Thoracic aorta (tissue), 2 donors: ENCODE data around the gene RASSF4. TPM values are rescaled to one million over a fixed set of nuclear protein-coding genes. Genes with fewer than 3 reads are reported as not detected.

Source experiments
- ATAC-seq: fragments of 150-250 bp; one replicate; pipeline ENCODE4 v1.8.0; 2017; ENCODE audit warnings: low read depth; ENCODE audit not compliant: insufficient number of reproducible peaks, low FRiP score
- DNase-seq: peaks from one replicate; pipeline ENCODE4 v3.0.0-alpha.2; 2020; ENCODE audit warnings: low spot score
- H3K27ac ChIP-seq, 2 donors: fragments of 200-600 bp; sonication (generic); 1 replicate in 1 of 2; 2 replicates in 1 of 2; pipeline ENCODE4 v1.5.1; 2016; ENCODE audit warnings: mild to moderate bottlenecking in 2 of 2, moderate library complexity in 2 of 2
- H3K27me3 ChIP-seq: fragments of 200-600 bp; sonication (generic); replicated peaks from 2 replicates; pipeline ENCODE4 v1.6.0; 2016; ENCODE audit warnings: mild to moderate bottlenecking; ENCODE audit not compliant: insufficient read depth
- H3K36me3 ChIP-seq: fragments of 200-600 bp; sonication (generic); one replicate; pipeline ENCODE4 v1.5.1; 2016
- H3K4me1 ChIP-seq, 2 donors: fragments of 200-600 bp; sonication (generic); 1 replicate in 1 of 2; 2 replicates in 1 of 2; pipeline versions ENCODE4 v1.5.1 to v1.6.0; 2016; ENCODE audit warnings: low read depth in 2 of 2, mild to moderate bottlenecking in 1 of 2; ENCODE audit not compliant: control insufficient read depth in 1 of 2
- H3K4me3 ChIP-seq: fragments of 200-600 bp; sonication (generic); 2 replicates; pipeline ENCODE4 v1.5.1; 2016; ENCODE audit warnings: mild to moderate bottlenecking
- H3K9me3 ChIP-seq: fragments of 200-600 bp; sonication (generic); 2 replicates; pipeline ENCODE4 v1.5.1; 2016
- total RNA-seq, 2 donors: library from RNA; depleted of rRNA; stranded (reverse); fragments of >200 nt; gene quantifications; one replicate each; pipeline versions ENCODE4 v1.1.0 to v1.2.3, GENCODE V29; 2016
- TF ChIP-seq, protein P1 (sequence below): fragments of 200-600 bp; sonication (generic); IDR thresholded peaks from one replicate; pipeline ENCODE4 v1.5.1; 2019; ENCODE audit warnings: antibody characterized with exemption

Gene RASSF4
- total RNA-seq, 2 donors from 2014 or later, result 48.5 to 68.5 TPM

DNA sequence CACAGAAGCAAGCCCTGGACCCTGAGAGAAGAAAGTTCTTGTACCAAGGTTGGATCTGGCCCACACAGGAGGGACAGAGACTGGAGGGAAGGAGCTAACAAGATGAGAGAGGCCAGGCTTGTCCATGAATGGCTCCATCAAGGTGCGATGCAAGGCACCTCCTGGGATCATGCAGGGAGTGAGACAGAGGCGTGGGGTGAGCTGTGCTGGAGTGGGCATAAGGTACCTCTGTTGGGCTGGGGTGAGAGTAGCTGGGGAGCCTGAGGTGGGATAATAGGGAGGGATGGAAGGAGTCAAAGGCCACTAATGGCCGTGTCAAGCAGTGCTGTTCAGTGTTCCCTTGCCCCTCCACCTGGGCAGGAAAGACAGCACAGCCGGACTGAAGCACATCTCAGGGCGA lies 38.5 kb upstream of the RASSF4 start:
- DNase-seq (no peak), ATAC-seq (no peak)
- no peak overlapping the region for H3K27ac ChIP-seq
- no peak overlapping the region for H3K4me3 ChIP-seq
- no peaks in the 10 kb centered on the region for H3K36me3 ChIP-seq
- H3K4me1 ChIP-seq, result no peaks in the 10 kb centered on the region
- no peaks in the 10 kb centered on the region for H3K9me3 ChIP-seq
- no peaks in the 10 kb centered on the region for H3K27me3 ChIP-seq
- TF ChIP-seq, protein P1, sequence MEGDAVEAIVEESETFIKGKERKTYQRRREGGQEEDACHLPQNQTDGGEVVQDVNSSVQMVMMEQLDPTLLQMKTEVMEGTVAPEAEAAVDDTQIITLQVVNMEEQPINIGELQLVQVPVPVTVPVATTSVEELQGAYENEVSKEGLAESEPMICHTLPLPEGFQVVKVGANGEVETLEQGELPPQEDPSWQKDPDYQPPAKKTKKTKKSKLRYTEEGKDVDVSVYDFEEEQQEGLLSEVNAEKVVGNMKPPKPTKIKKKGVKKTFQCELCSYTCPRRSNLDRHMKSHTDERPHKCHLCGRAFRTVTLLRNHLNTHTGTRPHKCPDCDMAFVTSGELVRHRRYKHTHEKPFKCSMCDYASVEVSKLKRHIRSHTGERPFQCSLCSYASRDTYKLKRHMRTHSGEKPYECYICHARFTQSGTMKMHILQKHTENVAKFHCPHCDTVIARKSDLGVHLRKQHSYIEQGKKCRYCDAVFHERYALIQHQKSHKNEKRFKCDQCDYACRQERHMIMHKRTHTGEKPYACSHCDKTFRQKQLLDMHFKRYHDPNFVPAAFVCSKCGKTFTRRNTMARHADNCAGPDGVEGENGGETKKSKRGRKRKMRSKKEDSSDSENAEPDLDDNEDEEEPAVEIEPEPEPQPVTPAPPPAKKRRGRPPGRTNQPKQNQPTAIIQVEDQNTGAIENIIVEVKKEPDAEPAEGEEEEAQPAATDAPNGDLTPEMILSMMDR, result no peak

DNA sequence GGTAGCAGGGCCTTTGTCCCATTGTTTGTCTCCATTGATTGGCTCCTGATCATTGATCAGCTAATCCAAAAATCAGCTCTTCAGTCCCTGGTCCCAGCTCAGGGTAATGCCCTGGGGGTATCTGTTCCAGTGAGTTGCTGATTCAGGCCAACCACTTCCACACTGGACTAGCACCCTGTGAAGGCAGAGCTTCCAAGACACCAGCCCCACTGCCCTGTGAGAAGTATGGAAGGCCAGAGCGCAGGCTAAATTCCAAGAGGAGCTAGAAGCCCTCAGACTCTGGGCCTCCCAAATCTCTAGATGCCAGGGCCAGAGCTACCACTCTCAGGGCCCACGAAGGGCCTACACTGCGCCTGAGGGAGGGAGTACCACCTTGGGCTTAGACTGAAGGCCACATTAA lies 38.1 kb upstream of the RASSF4 start:
- ATAC-seq (no peak), DNase-seq (no peak)
- Histone ChIP-seq H3K36me3 (no peaks in the 10 kb centered on the region), H3K4me1 (no peaks in the 10 kb centered on the region), H3K9me3 (no peaks in the 10 kb centered on the region), H3K27ac (no peak overlapping the region), H3K27me3 (no peaks in the 10 kb centered on the region), H3K4me3 (no peak overlapping the region)
- TF ChIP-seq, protein P1, result no peak

DNA sequence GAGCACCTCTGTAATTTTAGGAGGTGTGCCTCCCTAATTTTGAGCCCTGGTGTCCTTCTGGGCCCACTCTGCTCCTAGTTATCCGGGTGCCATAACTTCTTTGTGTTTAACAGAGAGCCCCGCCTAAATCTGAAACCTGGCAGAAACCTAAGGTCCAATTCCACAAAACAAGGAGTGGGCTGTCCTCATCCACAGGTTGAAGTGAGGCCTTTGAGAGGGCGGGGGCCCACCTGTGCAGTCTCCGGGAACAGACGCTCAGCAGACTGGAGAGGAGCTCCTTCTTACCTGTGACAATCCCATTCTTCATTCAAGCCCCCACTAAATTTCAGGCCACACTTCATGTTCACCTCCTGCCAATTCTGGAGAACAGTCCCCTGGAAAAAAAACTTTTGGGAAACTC lies 37.6 kb upstream of the RASSF4 start:
- Histone ChIP-seq H3K36me3 (no peaks in the 10 kb centered on the region), H3K4me1 (no peaks in the 10 kb centered on the region), H3K27ac (no peak overlapping the region), H3K9me3 (no peaks in the 10 kb centered on the region), H3K4me3 (no peak overlapping the region), H3K27me3 (no peaks in the 10 kb centered on the region)
- ATAC-seq (no peak), DNase-seq (no peak)
- TF ChIP-seq, protein P1, result no peak

DNA sequence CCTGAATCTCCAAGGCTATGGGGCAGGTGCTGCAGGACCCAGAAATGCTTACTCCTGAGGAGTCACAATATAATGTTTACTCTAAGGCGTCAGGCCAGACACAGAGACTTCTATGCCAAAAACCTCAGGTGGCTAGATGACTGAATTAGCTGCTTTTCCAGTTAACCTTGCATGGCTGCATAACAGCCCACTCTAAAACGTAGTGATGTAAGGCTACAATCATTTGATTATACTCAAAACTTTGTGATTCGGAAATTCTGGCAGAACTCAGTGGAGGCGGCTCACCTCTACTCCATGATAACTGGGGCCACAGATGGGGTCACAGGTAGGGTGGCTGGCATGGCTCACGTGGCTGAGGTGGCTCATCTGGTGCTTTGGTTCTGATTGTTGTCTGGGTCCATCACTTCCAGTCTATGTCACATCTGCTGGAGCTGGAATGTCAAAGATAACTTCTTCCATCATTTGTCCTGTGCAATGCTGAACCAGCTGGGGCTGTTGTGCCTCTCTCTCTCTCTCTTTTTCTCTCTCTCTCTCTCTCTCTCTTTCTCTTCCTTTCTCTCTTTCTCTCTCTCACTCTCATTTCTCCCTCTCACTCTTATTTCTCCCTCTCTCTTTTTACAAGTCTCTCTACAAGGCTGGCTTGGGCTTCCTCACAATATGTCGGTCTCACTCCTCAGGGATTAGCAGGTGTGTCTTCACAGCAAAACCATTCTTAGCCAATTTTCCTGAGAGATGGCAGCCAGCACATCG lies 36.6 kb upstream of the RASSF4 start:
- DNase-seq, result no peak
- Histone ChIP-seq H3K4me1 (no peaks in the 10 kb centered on the region), H3K9me3 (no peaks in the 10 kb centered on the region), H3K27me3 (no peaks in the 10 kb centered on the region), H3K27ac (no peak overlapping the region), H3K4me3 (no peak overlapping the region), H3K36me3 (no peaks in the 10 kb centered on the region)
- no peak for ATAC-seq
- TF ChIP-seq, protein P1, result no peak

DNA sequence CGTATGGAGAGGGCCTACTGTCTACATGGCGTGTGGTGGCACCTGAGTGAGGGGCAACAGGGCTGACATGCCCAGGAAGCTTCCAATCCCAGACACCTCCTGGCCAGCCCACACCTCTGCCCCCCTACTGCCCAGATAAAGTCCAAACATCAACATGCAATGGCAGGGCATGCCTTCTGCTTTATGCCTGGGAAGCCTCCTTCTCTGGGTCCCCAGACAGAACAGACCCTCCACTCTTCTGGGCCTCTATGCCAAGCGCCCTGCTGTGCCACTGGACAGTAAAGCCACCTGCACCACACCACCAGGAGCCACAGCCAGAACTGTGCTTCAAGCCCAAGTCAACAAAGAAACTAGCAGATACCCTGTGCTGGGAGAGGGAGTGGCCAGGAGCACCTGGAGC lies 36.0 kb upstream of the RASSF4 start:
- ATAC-seq, result no peak
- no peaks in the 10 kb centered on the region for H3K4me1 ChIP-seq
- DNase-seq, result no peak
- H3K27me3 ChIP-seq, result no peaks in the 10 kb centered on the region
- no peak overlapping the region for H3K27ac ChIP-seq
- H3K4me3 ChIP-seq, result no peak overlapping the region
- TF ChIP-seq, protein P1, result no peak
- no peaks in the 10 kb centered on the region for H3K9me3 ChIP-seq
- H3K36me3 ChIP-seq, result no peaks in the 10 kb centered on the region
